MCF 10A (cell line): ENCODE measurements around the gene RBCK1. TPM values are rescaled to one million over a fixed set of nuclear protein-coding genes. Genes with fewer than 3 reads are reported as not detected.
"Not testable (repeated sequence)": the region's sequence is repeated elsewhere in the genome, so short reads cannot be mapped to it uniquely, and the experiment has no call there.

Experiments
- BruUV-seq: library from RNA; stranded (reverse); fragments of 400-500 nt; replicated peaks from 2 replicates; lab custom pipeline; 2021; lab: Mats Ljungman, UMichigan
- CTCF ChIA-PET: fragments of 300-600 bp; sonication (Branson Sonifier 250); formaldehyde crosslinking; extraction: SDS; loops from one replicate; lab custom pipeline; 2021; ENCODE audit warnings: antibody characterized with exemption, inconsistent platforms; lab: Yijun Ruan, JAX
- POLR2A ChIA-PET: fragments of 300-600, 350-650 bp; sonication (Branson Sonifier 250); formaldehyde crosslinking; extraction: SDS; loops from one replicate; lab custom pipeline; 2020; ENCODE audit warnings: antibody characterized with exemption, inconsistent platforms; lab: Yijun Ruan, JAX
- DNase-seq: peaks from one replicate; pipeline ENCODE4 v3.0.0-alpha.2; 2018; ENCODE audit not compliant: unreplicated experiment
- H3K27ac Mint-ChIP-seq: one replicate; pipeline ENCODE4 v1.8.0; 2022; ENCODE audit warnings: mild to moderate bottlenecking, low read depth, mixed read lengths; ENCODE audit not compliant: unreplicated experiment
- H3K27me3 Mint-ChIP-seq: one replicate; pipeline ENCODE4 v1.8.0; 2022; ENCODE audit warnings: mixed read lengths; ENCODE audit not compliant: insufficient read depth, unreplicated experiment
- H3K36me3 Mint-ChIP-seq: one replicate; pipeline ENCODE4 v1.8.0; 2022; ENCODE audit warnings: mild to moderate bottlenecking, moderate library complexity, mixed read lengths; ENCODE audit not compliant: insufficient read depth, unreplicated experiment
- H3K4me1 Mint-ChIP-seq: one replicate; pipeline ENCODE4 v1.8.0; 2022; ENCODE audit warnings: mixed read lengths; ENCODE audit not compliant: insufficient read depth, unreplicated experiment
- H3K4me3 Mint-ChIP-seq: one replicate; pipeline ENCODE4 v1.8.0; 2022; ENCODE audit warnings: mild to moderate bottlenecking, moderate library complexity, mixed read lengths; ENCODE audit not compliant: unreplicated experiment
- H3K9me3 Mint-ChIP-seq: one replicate; pipeline ENCODE4 v1.8.0; 2022; ENCODE audit warnings: mixed read lengths; ENCODE audit not compliant: unreplicated experiment
- intact Hi-C: fragments of 100-400 bp; cut with micrococcal nuclease; formaldehyde crosslinking; loops from 2 replicates; pipeline ENCODE4 v1.14.1; 2022
- total RNA-seq: library from RNA; stranded (reverse); gene quantifications from 2 replicates; pipeline ENCODE4 v1.2.3, GENCODE V29; 2022
- TF ChIP-seq, protein P1 (sequence below): fragments of 200-600 bp; IDR thresholded peaks from one replicate; pipeline ENCODE4 v1.8.0; 2022; ENCODE audit warnings: antibody characterized with exemption, mild to moderate bottlenecking; ENCODE audit not compliant: unreplicated experiment

Gene RBCK1
- total RNA-seq, 1 experiment from 2014 or later, result 353 TPM

DNA sequence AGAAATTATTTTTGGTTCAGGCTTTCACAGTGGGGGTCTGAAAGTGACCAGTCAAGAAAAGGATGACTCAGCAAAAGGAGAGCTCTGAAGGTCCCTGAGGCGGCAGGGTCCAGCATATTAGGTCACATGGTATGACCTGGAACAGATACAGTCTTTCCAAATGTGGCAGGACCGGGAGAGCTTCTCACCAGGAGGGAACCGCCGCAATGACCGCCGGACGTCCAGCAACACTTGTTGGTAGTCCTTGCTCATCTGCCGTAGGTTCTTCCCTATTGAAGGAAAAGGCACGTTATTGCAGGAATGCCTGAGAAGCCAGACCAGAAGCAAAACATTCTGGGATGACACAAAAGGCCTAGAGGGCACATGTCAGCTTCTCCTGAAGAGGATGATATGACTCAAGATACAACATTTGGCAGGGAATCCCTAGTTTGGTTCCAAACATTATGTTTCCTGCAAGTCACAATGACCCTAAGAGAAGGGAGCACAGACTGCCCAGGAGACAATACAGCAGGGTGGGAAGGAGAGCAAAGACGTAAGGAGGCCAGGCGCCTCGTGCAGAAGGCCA, 36.8 kb downstream of the RBCK1 start:
- Mint-ChIP-seq H3K27ac (peak overlapping the region; percentile 47), H3K36me3 (peaks cover 77% of the 10 kb centered on the region), H3K27me3 (no peaks in the 10 kb centered on the region), H3K9me3 (no peaks in the 10 kb centered on the region), H3K4me3 (no peak overlapping the region), H3K4me1 (peaks cover 11% of the 10 kb centered on the region)
- POLR2A ChIA-PET, result interaction anchor here (0.6 to 8.3 kb wide), 16 partner anchors 10 to 284 kb away, joined by 3 to 44 read pairs (median 4); partner anchors contain the start of gene TBC1D20
- peak; percentile 86 for DNase-seq
- intact Hi-C loops, result no loop called here
- no TSS peak for BruUV-seq
- TF ChIP-seq, protein P1, sequence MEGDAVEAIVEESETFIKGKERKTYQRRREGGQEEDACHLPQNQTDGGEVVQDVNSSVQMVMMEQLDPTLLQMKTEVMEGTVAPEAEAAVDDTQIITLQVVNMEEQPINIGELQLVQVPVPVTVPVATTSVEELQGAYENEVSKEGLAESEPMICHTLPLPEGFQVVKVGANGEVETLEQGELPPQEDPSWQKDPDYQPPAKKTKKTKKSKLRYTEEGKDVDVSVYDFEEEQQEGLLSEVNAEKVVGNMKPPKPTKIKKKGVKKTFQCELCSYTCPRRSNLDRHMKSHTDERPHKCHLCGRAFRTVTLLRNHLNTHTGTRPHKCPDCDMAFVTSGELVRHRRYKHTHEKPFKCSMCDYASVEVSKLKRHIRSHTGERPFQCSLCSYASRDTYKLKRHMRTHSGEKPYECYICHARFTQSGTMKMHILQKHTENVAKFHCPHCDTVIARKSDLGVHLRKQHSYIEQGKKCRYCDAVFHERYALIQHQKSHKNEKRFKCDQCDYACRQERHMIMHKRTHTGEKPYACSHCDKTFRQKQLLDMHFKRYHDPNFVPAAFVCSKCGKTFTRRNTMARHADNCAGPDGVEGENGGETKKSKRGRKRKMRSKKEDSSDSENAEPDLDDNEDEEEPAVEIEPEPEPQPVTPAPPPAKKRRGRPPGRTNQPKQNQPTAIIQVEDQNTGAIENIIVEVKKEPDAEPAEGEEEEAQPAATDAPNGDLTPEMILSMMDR, result no peak
- CTCF ChIA-PET, result interaction anchor here (0.6 to 2.9 kb wide), 9 partner anchors 8 to 294 kb away, joined by 3 to 10 read pairs (median 5); no protein-coding TSS in a partner anchor

DNA sequence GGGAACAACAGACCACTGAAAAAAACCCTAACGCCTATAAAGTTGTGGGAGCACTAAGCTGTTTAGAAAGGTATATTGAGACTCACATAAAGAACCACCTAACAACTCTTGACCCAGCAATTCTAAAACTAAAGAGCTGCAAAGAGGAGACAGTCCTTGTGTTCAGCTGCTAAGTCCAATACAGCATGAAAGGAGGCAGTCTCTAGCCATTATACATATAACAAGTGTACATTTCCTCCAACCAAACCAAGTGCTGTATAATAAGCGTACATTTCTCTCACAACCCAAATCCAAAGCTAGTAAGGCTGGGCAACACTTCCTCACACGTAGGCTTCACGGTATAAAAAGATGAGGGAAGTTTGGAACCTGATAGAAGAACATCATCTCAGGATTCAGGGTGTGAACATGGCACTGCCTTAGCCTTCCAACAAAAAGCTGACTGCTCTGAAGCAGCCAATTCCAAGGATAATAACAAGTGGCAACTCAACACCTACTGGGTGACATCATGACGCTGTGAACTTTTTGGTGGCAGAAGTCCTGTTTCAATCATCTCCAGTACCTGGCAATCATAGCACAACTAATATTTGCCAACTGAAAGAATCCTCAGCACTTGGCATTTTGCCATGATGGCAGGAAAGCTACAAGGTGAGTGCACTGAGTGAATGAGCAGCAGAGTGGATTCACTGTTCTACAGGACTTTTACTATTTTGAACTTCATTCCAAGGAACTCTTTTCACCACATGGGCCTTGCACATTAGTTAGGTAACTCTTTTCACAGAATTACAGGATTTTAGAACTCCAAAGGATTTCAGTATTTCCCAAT, 37.6 kb downstream of the RBCK1 start:
- Mint-ChIP-seq H3K36me3 (peaks cover 70% of the 10 kb centered on the region), H3K9me3 (no peaks in the 10 kb centered on the region), H3K27ac (peak overlapping the region; percentile 47), H3K27me3 (no peaks in the 10 kb centered on the region), H3K4me1 (peaks cover 11% of the 10 kb centered on the region), H3K4me3 (no peak overlapping the region)
- TF ChIP-seq, protein P1, result no peak
- DNase-seq, result peak; percentile 36
- intact Hi-C loops, result no loop called here
- no TSS peak for BruUV-seq
- ChIA-PET CTCF (interaction anchor here (0.5 to 2.9 kb wide), 10 partner anchors 8 to 178 kb away, joined by 3 to 10 read pairs (median 4); no protein-coding TSS in a partner anchor), POLR2A (interaction anchor here (0.6 to 8.3 kb wide), 17 partner anchors 9 to 293 kb away, joined by 3 to 44 read pairs (median 4); partner anchors contain the start of gene TBC1D20)

GRCh38 chr20:452021-452420, 43.9 kb downstream of the RBCK1 start:
- peaks cover 13% of the 10 kb centered on the region for H3K36me3 Mint-ChIP-seq
- POLR2A ChIA-PET, intact Hi-C loops, BruUV-seq, H3K4me1 Mint-ChIP-seq, DNase-seq, H3K27ac Mint-ChIP-seq, H3K27me3 Mint-ChIP-seq, H3K4me3 Mint-ChIP-seq, H3K9me3 Mint-ChIP-seq: not testable (repeated sequence)
- CTCF ChIA-PET, result interaction anchor here (0.9 kb wide), 1 partner anchor 97 kb away, joined by 3 read pairs; no protein-coding TSS in a partner anchor

DNA sequence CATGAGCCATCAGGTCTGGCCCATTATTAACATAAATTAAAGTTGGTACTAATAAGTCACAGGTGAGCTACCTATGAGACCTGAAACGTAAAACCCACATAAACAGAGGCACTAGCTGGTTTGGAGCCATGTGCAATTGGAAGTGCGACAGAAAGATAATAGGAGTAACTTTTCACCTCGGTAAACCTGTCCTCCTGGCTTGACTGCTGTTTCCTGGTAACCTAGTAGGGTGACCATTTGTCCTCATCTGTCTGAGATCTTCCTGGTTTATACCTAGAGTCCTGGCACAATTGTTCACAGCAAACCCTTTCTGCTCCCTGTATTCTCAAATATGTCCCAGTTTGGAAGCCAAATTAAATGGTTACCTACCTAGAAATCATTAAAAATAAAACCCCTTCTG, 46.9 kb downstream of the RBCK1 start:
- no peaks in the 10 kb centered on the region for H3K27me3 Mint-ChIP-seq
- H3K4me1 Mint-ChIP-seq, result peaks cover 7% of the 10 kb centered on the region
- ChIA-PET CTCF (interaction anchor here (0.8 to 1.3 kb wide), 2 partner anchors 11 to 188 kb away, joined by 3 read pairs; no protein-coding TSS in a partner anchor), POLR2A (interaction anchor here (0.7 to 1.0 kb wide), 2 partner anchors 9 to 10 kb away, joined by 3 to 7 read pairs; no protein-coding TSS in a partner anchor)
- H3K4me3 Mint-ChIP-seq, result no peak overlapping the region
- BruUV-seq, result no TSS peak
- no peak for DNase-seq
- H3K27ac Mint-ChIP-seq, result no peak overlapping the region
- intact Hi-C loops, result no loop called here
- TF ChIP-seq, protein P1, result no peak
- peaks cover 4% of the 10 kb centered on the region for H3K36me3 Mint-ChIP-seq
- H3K9me3 Mint-ChIP-seq, result no peaks in the 10 kb centered on the region
